Measurements from ENCODE around the gene SH3D19. TPM values are rescaled to one million over a fixed set of nuclear protein-coding genes. Genes with fewer than 3 reads are reported as not detected.

The SH3D19 gene
- total RNA-seq, 1 donor from 2014 or later = 4.9 TPM

DNA sequence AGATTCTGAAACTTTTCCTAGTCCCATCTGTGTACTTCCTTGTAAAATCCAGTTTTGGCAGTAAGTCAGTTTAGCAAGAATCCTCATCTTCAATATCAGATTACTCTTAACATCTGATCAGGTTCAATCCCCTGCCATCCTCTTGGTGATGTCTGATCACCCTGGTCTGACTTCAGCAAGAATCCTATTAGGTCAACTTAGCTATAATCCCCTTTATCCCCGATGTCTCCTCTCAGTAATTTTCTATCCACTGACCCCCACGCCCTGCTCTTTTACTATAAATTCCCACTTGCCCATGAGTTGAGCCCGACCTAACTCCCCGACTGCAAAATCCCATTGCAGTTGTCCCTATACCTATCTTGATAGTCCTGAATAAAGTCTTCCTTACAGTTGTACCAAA lies 106.3 kb downstream of the SH3D19 start:
- Mint-ChIP-seq H3K27ac (ENCODE audit: unreplicated experiment) (no peak overlapping the region), H3K9me3 (ENCODE audit: unreplicated experiment) (peaks cover 2% of the 10 kb centered on the region)
- DNase-seq = no peak

DNA sequence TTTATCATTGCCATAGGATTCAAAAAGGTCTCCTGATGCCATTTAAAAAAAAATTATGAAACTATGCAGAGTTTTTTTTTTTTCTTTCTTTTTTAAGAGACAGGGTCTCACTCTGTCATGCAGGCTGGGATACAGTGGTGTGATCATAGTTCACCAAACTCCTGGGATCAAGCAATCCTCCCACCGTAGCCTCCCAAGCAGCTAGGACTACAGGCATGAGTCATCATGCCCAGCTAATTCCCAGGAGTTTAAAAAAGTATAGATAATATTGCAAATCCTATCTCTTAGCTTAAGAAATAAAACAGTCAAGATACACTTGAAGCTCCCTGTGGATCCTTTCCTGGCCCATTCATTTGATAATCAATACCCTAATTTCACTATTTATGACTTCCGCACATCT lies 107.1 kb downstream of the SH3D19 start:
- TF ChIP-seq, protein P1, sequence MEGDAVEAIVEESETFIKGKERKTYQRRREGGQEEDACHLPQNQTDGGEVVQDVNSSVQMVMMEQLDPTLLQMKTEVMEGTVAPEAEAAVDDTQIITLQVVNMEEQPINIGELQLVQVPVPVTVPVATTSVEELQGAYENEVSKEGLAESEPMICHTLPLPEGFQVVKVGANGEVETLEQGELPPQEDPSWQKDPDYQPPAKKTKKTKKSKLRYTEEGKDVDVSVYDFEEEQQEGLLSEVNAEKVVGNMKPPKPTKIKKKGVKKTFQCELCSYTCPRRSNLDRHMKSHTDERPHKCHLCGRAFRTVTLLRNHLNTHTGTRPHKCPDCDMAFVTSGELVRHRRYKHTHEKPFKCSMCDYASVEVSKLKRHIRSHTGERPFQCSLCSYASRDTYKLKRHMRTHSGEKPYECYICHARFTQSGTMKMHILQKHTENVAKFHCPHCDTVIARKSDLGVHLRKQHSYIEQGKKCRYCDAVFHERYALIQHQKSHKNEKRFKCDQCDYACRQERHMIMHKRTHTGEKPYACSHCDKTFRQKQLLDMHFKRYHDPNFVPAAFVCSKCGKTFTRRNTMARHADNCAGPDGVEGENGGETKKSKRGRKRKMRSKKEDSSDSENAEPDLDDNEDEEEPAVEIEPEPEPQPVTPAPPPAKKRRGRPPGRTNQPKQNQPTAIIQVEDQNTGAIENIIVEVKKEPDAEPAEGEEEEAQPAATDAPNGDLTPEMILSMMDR (IDR thresholded peaks at IDR 0.05; ENCODE audit: partially characterized antibody, unreplicated experiment) = no peak
- Mint-ChIP-seq H3K4me1 (ENCODE audit: low read depth, unreplicated experiment) (no peaks in the 10 kb centered on the region), H3K27me3 (ENCODE audit: unreplicated experiment) (no peaks in the 10 kb centered on the region), H3K9me3 (ENCODE audit: unreplicated experiment) (peaks cover 2% of the 10 kb centered on the region), H3K27ac (ENCODE audit: unreplicated experiment) (no peak overlapping the region), H3K4me3 (ENCODE audit: unreplicated experiment) (no peak overlapping the region), H3K36me3 (ENCODE audit: unreplicated experiment) (peaks cover 3% of the 10 kb centered on the region)
- no peak for DNase-seq

More for the DNA sequence above, 106.3 kb downstream of the SH3D19 start:
- Mint-ChIP-seq H3K27me3 (ENCODE audit: unreplicated experiment) (no peaks in the 10 kb centered on the region), H3K4me1 (ENCODE audit: low read depth, unreplicated experiment) (no peaks in the 10 kb centered on the region), H3K36me3 (ENCODE audit: unreplicated experiment) (peaks cover 3% of the 10 kb centered on the region), H3K4me3 (ENCODE audit: unreplicated experiment) (no peak overlapping the region)
- TF ChIP-seq, protein P1 (IDR thresholded peaks at IDR 0.05; ENCODE audit: partially characterized antibody, unreplicated experiment) = no peak

DNA sequence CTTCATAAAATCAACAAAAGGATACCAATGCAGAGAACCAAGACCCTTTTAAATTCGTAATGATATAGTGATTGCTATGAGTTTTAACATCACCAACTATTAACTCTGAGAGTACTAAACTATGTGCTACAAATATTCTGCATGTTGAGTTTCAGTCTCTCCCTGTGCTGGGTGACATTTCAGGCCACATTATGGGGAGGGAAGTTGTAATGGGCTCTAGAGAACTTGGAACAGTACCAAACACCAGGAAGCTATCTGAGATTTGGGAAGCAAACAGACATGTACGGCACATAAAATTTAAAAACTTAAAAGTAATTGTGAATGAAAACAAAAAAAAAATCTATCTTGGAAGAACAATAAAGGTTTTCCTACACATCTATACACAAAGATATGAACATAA lies 108.1 kb downstream of the SH3D19 start:
- Mint-ChIP-seq H3K4me3 (ENCODE audit: unreplicated experiment) (no peak overlapping the region), H3K36me3 (ENCODE audit: unreplicated experiment) (peaks cover 3% of the 10 kb centered on the region), H3K27me3 (ENCODE audit: unreplicated experiment) (no peaks in the 10 kb centered on the region), H3K4me1 (ENCODE audit: low read depth, unreplicated experiment) (no peaks in the 10 kb centered on the region), H3K9me3 (ENCODE audit: unreplicated experiment) (peaks cover 2% of the 10 kb centered on the region), H3K27ac (ENCODE audit: unreplicated experiment) (no peak overlapping the region)
- TF ChIP-seq, protein P1 (IDR thresholded peaks at IDR 0.05; ENCODE audit: partially characterized antibody, unreplicated experiment) = no peak
- DNase-seq = no peak

DNA sequence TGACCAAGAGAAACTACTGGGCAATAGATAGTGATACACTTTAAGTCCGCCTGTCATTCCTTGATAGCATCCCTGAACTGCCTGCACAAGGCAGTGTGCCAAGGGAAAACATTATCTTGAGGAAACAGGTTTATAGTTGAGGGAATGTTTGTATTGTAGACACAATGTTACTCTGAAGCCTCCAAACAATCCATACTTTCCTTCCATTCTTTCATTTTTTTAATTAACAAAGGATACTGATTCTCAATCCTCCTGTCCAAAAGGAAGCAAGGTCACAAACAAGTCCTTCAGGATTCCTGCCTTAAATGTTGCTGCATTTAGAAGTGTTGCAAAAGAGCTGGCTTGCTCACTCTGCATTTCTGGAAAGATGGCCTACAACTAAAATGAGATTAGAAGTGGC lies 110.1 kb downstream of the SH3D19 start:
- TF ChIP-seq, protein P1 (IDR thresholded peaks at IDR 0.05; ENCODE audit: partially characterized antibody, unreplicated experiment) = no peak
- Mint-ChIP-seq H3K36me3 (ENCODE audit: unreplicated experiment) (peaks cover 3% of the 10 kb centered on the region), H3K27me3 (ENCODE audit: unreplicated experiment) (no peaks in the 10 kb centered on the region), H3K27ac (ENCODE audit: unreplicated experiment) (peak overlapping the region; percentile 83), H3K4me3 (ENCODE audit: unreplicated experiment) (no peak overlapping the region), H3K9me3 (ENCODE audit: unreplicated experiment) (peaks cover 2% of the 10 kb centered on the region), H3K4me1 (ENCODE audit: low read depth, unreplicated experiment) (no peaks in the 10 kb centered on the region)
- DNase-seq = no peak

DNA sequence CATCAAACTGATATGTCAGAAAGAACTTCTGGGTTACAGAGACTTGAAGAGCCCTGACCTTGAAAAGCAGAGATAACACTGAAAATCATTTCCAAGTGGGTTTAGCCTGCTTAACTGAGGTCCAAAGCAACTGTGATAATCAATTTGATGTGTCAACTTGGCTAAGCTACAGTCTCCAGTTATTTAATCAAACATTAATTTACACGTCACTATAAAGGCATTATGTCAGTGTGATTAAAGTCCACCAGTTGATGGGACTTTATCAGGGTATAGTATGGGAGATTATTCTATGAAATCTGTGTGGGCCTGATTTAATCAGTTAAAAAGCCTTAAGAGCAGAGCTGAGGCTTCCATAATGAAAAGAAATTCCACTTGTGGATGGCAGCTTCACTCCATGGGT lies 117.5 kb downstream of the SH3D19 start:
- TF ChIP-seq, protein P1 (IDR thresholded peaks at IDR 0.05; ENCODE audit: partially characterized antibody, unreplicated experiment) = no peak
- H3K36me3 Mint-ChIP-seq (ENCODE audit: unreplicated experiment) = no peaks in the 10 kb centered on the region
- H3K9me3 Mint-ChIP-seq (ENCODE audit: unreplicated experiment) = no peaks in the 10 kb centered on the region
- H3K27me3 Mint-ChIP-seq (ENCODE audit: unreplicated experiment) = no peaks in the 10 kb centered on the region
- no peak overlapping the region for H3K4me3 Mint-ChIP-seq (ENCODE audit: unreplicated experiment)
- no peak for DNase-seq
- H3K4me1 Mint-ChIP-seq (ENCODE audit: low read depth, unreplicated experiment) = no peaks in the 10 kb centered on the region
- no peak overlapping the region for H3K27ac Mint-ChIP-seq (ENCODE audit: unreplicated experiment)

Data from glutamatergic neuron (in vitro differentiated cells).